CD4-positive, alpha-beta memory T cell (primary cell): Measurements from ENCODE around the gene MRPL22. TPM values are rescaled to one million over a fixed set of nuclear protein-coding genes. Genes with fewer than 3 reads are reported as not detected.
"Not testable (repeated sequence)": the region's sequence is repeated elsewhere in the genome, so short reads cannot be mapped to it uniquely, and the experiment has no call there.

Experiments used
- CTCF ChIA-PET: fragments of 350-600 bp; sonication (Branson Sonifier 250); formaldehyde crosslinking; loops from one replicate; lab custom pipeline; 2021; ENCODE audit warnings: inconsistent platforms; ENCODE audit not compliant: partially characterized antibody; lab: Charles Lee
- POLR2A ChIA-PET: fragments of 350-600 bp; sonication (Branson Sonifier 250); formaldehyde crosslinking; loops from one replicate; lab custom pipeline; 2021; ENCODE audit not compliant: partially characterized antibody; lab: Charles Lee
- DNase-seq, 5 donors: peaks; one replicate each; pipeline versions ENCODE4 v3.0.0 to v3.0.0-alpha.2; 2020 to 2022; ENCODE audit warnings: mixed read lengths in 1 of 5
- H3K27ac ChIP-seq: one replicate; pipeline ENCODE4 v1.7.0; 2013; ENCODE audit warnings: low read depth, low read length
- H3K27me3 ChIP-seq: 2 replicates; pipeline ENCODE4 v1.7.0; 2013; ENCODE audit warnings: mild to moderate bottlenecking, low read length, moderate library complexity; ENCODE audit not compliant: insufficient read depth
- H3K36me3 ChIP-seq: 2 replicates; pipeline ENCODE4 v1.7.0; 2013; ENCODE audit warnings: mild to moderate bottlenecking, low read length, moderate library complexity; ENCODE audit not compliant: insufficient read depth
- H3K4me1 ChIP-seq: 2 replicates; pipeline ENCODE4 v1.7.0; 2013; ENCODE audit warnings: mild to moderate bottlenecking, low read length, moderate library complexity; ENCODE audit not compliant: insufficient read depth
- H3K4me3 ChIP-seq, 2 donors: one replicate each; pipeline ENCODE4 v1.7.0; 2013; ENCODE audit warnings: low read length in 2 of 2, mild to moderate bottlenecking in 1 of 2
- H3K9me3 ChIP-seq, 2 donors: one replicate each; pipeline ENCODE4 v1.7.0; 2013; ENCODE audit warnings: low read length in 2 of 2, control low read depth in 1 of 2; ENCODE audit not compliant: control insufficient read depth in 1 of 2
- H3K27ac Mint-ChIP-seq, 7 donors: one replicate each; pipeline ENCODE4 v1.8.0; 2020 to 2021; ENCODE audit warnings: mixed read lengths in 7 of 7, mild to moderate bottlenecking in 6 of 7, inconsistent platforms in 3 of 7, moderate library complexity in 3 of 7
- H3K27me3 Mint-ChIP-seq, 2 donors: one replicate each; pipeline ENCODE4 v1.8.0; 2020 to 2021; ENCODE audit warnings: mixed read lengths in 2 of 2
- H3K36me3 Mint-ChIP-seq, 2 donors: one replicate each; pipeline ENCODE4 v1.8.0; 2020 to 2021; ENCODE audit warnings: mixed read lengths in 2 of 2, inconsistent platforms in 1 of 2, mild to moderate bottlenecking in 1 of 2
- H3K4me1 Mint-ChIP-seq, 4 donors: one replicate each; pipeline ENCODE4 v1.8.0; 2020 to 2021; ENCODE audit warnings: mixed read lengths in 4 of 4, mild to moderate bottlenecking in 1 of 4
- H3K4me3 Mint-ChIP-seq, 8 donors: one replicate each; pipeline ENCODE4 v1.8.0; 2020 to 2021; ENCODE audit warnings: mixed read lengths in 8 of 8, mild to moderate bottlenecking in 7 of 8, moderate library complexity in 6 of 8, inconsistent platforms in 3 of 8
- H3K9me3 Mint-ChIP-seq, 8 donors: one replicate each; pipeline ENCODE4 v1.8.0; 2020 to 2021; ENCODE audit warnings: mixed read lengths in 8 of 8, mild to moderate bottlenecking in 5 of 8, inconsistent platforms in 3 of 8, moderate library complexity in 1 of 8
- intact Hi-C: fragments of 100-400 bp; cut with micrococcal nuclease; formaldehyde crosslinking; loops from one replicate; pipeline ENCODE4 v1.15.1; 2023
- polyA plus RNA-seq, 2 donors: library from polyadenylated mRNA; unstranded; fragments of 300-500 nt; fragmentation: Illumina TruSeq; gene quantifications; one replicate each; pipeline ENCODE4 v1.2.3, GENCODE V29; 2021
- total RNA-seq, 2 experiments: library from RNA; stranded (reverse); gene quantifications; one replicate each; pipeline ENCODE4 v1.2.3, GENCODE V29; 2021

Gene MRPL22
- total and polyA plus RNA-seq, 4 experiments from 2014 or later, result 28.0 to 101 (median 65.1) TPM

GRCh38 chr5:155004138-155004744, 63.4 kb downstream of the MRPL22 start:
- Mint-ChIP-seq H3K27ac (no peak overlapping the region), H3K9me3 (peaks cover 0 to 7% (median 2%) of the 10 kb centered on the region in 8 donors), H3K4me3 (no peak overlapping the region), H3K4me1 (no peaks in the 10 kb centered on the region), H3K27me3 (peaks cover 25 to 41% of the 10 kb centered on the region in 2 donors), H3K36me3 (no peaks in the 10 kb centered on the region)
- H3K27ac ChIP-seq, result no peak overlapping the region
- no peaks in the 10 kb centered on the region for H3K36me3 ChIP-seq
- DNase-seq, result peak in 1 of 5 donors; percentile 0
- ChIA-PET CTCF (interaction anchor here (1.1 kb wide), 1 partner anchor 536 kb away, joined by 3 read pairs; no protein-coding TSS in a partner anchor), POLR2A (no interaction called here)
- no peak overlapping the region for H3K4me3 ChIP-seq
- intact Hi-C loops, result loop anchor here (5.0 kb wide), 1 partner anchor 537 kb away; no protein-coding TSS in a partner anchor
- H3K27me3 ChIP-seq, result no peaks in the 10 kb centered on the region
- H3K4me1 ChIP-seq, result no peaks in the 10 kb centered on the region
- no peaks in the 10 kb centered on the region for H3K9me3 ChIP-seq

- CTCF ChIA-PET, H3K27ac Mint-ChIP-seq, H3K36me3 Mint-ChIP-seq: not testable (repeated sequence)
Observed at GRCh38 chr5:155006265-155006664, 65.4 kb downstream of the MRPL22 start.

GRCh38 chr5:155008669-155009068, 67.8 kb downstream of the MRPL22 start:
- no peaks in the 10 kb centered on the region for H3K9me3 ChIP-seq
- intact Hi-C loops, result no loop called here
- Mint-ChIP-seq H3K27me3 (peaks cover 19 to 29% of the 10 kb centered on the region in 2 donors), H3K9me3 (peaks cover 0 to 7% (median 2%) of the 10 kb centered on the region in 8 donors), H3K4me1 (no peaks in the 10 kb centered on the region), H3K4me3 (no peak overlapping the region), H3K36me3 (no peaks in the 10 kb centered on the region), H3K27ac (no peak overlapping the region)
- no peaks in the 10 kb centered on the region for H3K27me3 ChIP-seq
- H3K27ac ChIP-seq, result no peak overlapping the region
- DNase-seq, result no peak
- CTCF ChIA-PET, result no interaction called here
- no peaks in the 10 kb centered on the region for H3K4me1 ChIP-seq
- POLR2A ChIA-PET, result no interaction called here
- no peaks in the 10 kb centered on the region for H3K36me3 ChIP-seq
- H3K4me3 ChIP-seq, result no peak overlapping the region

More at GRCh38 chr5:155006265-155006664, 65.4 kb downstream of the MRPL22 start:
- H3K9me3 ChIP-seq, H3K4me3 ChIP-seq, intact Hi-C loops, DNase-seq, H3K27me3 ChIP-seq, H3K9me3 Mint-ChIP-seq, H3K4me3 Mint-ChIP-seq, POLR2A ChIA-PET, H3K36me3 ChIP-seq, H3K27ac ChIP-seq, H3K4me1 ChIP-seq, H3K4me1 Mint-ChIP-seq: not testable (repeated sequence)
- peaks cover 21 to 34% of the 10 kb centered on the region in 2 donors for H3K27me3 Mint-ChIP-seq

- Mint-ChIP-seq H3K4me3 (no peak overlapping the region), H3K27me3 (peaks cover 13 to 27% of the 10 kb centered on the region in 2 donors), H3K27ac (no peak overlapping the region), H3K9me3 (peaks cover 0 to 7% (median under 1%) of the 10 kb centered on the region in 8 donors), H3K36me3 (no peaks in the 10 kb centered on the region), H3K4me1 (no peaks in the 10 kb centered on the region)
- POLR2A ChIA-PET, result no interaction called here
- H3K4me1 ChIP-seq, result no peaks in the 10 kb centered on the region
- H3K36me3 ChIP-seq, result no peaks in the 10 kb centered on the region
- no peaks in the 10 kb centered on the region for H3K9me3 ChIP-seq
- no peak for DNase-seq
- no peaks in the 10 kb centered on the region for H3K27me3 ChIP-seq
- intact Hi-C loops, result no loop called here
- no peak overlapping the region for H3K4me3 ChIP-seq
- H3K27ac ChIP-seq, result no peak overlapping the region
- CTCF ChIA-PET, result no interaction called here
Observed at GRCh38 chr5:155010881-155011280, 70.0 kb downstream of the MRPL22 start.

- ChIA-PET CTCF (no interaction called here), POLR2A (no interaction called here)
- Mint-ChIP-seq H3K36me3 (no peaks in the 10 kb centered on the region), H3K27me3 (peaks cover 7 to 14% of the 10 kb centered on the region in 2 donors), H3K9me3 (no peaks in the 10 kb centered on the region), H3K27ac (no peak within 1 kb of the TSS), H3K4me1 (no peaks in the 10 kb centered on the region), H3K4me3 (peak within 1 kb of the TSS in 1 of 8 donors; percentile 26)
- H3K36me3 ChIP-seq, result no peaks in the 10 kb centered on the region
- DNase-seq, result no peak
- no peaks in the 10 kb centered on the region for H3K4me1 ChIP-seq
- H3K27me3 ChIP-seq, result no peaks in the 10 kb centered on the region
- H3K9me3 ChIP-seq, result no peaks in the 10 kb centered on the region
- no peak within 1 kb of the TSS for H3K4me3 ChIP-seq
- no peak within 1 kb of the TSS for H3K27ac ChIP-seq
- intact Hi-C loops, result no loop called here
Observed at GRCh38 chr5:155013526-155013925, 72.7 kb downstream of the MRPL22 start, which contains the start of gene KIF4B. Gene KIF4B, plus strand, starts transcription at chr5:155013755. Its CDS starts 105 bp downstream, at chr5:155013860.

GRCh38 chr5:155015239-155015638, 74.4 kb downstream of the MRPL22 start:
- CTCF ChIA-PET, result no interaction called here
- Histone ChIP-seq H3K4me1 (no peaks in the 10 kb centered on the region), H3K36me3 (no peaks in the 10 kb centered on the region), H3K9me3 (no peaks in the 10 kb centered on the region), H3K4me3 (no peak overlapping the region), H3K27ac (no peak overlapping the region), H3K27me3 (no peaks in the 10 kb centered on the region)
- Mint-ChIP-seq H3K36me3 (no peaks in the 10 kb centered on the region), H3K27ac (no peak overlapping the region), H3K4me3 (no peak overlapping the region), H3K4me1 (no peaks in the 10 kb centered on the region), H3K9me3 (no peaks in the 10 kb centered on the region), H3K27me3 (peaks cover 7 to 13% of the 10 kb centered on the region in 2 donors)
- intact Hi-C loops, result no loop called here
- DNase-seq, result no peak
- POLR2A ChIA-PET, result no interaction called here

GRCh38 chr5:155017610-155018009, 76.7 kb downstream of the MRPL22 start:
- ChIA-PET POLR2A (no interaction called here), CTCF (no interaction called here)
- intact Hi-C loops, result no loop called here
- Mint-ChIP-seq H3K36me3 (no peaks in the 10 kb centered on the region), H3K4me3 (no peak overlapping the region), H3K27me3 (peaks cover 7 to 10% of the 10 kb centered on the region in 2 donors), H3K4me1 (no peaks in the 10 kb centered on the region), H3K27ac (no peak overlapping the region), H3K9me3 (no peaks in the 10 kb centered on the region)
- Histone ChIP-seq H3K4me3 (no peak overlapping the region), H3K4me1 (no peaks in the 10 kb centered on the region), H3K9me3 (no peaks in the 10 kb centered on the region), H3K36me3 (no peaks in the 10 kb centered on the region), H3K27me3 (no peaks in the 10 kb centered on the region), H3K27ac (no peak overlapping the region)
- DNase-seq, result no peak
